Ishikawa (cell line): ENCODE data around the gene UNC93A.

Source experiments
- CEBPB ChIP-seq: IDR thresholded peaks from 2 replicates; pipeline ENCODE4 v1.6.1; 2012
- CREB1 ChIP-seq: IDR thresholded peaks from 2 replicates; pipeline ENCODE4 v1.6.1; 2012; ENCODE audit warnings: low read depth
- EGR1 ChIP-seq: IDR thresholded peaks from 2 replicates; pipeline ENCODE4 v1.6.1; 2012
- FOXM1 ChIP-seq: IDR thresholded peaks from 2 replicates; pipeline ENCODE4 v1.6.1; 2012; ENCODE audit warnings: low read depth, borderline replicate concordance
- REST ChIP-seq: IDR thresholded peaks from 2 replicates; pipeline ENCODE4 v1.6.1; 2012; ENCODE audit warnings: low read depth, mild to moderate bottlenecking
- TEAD4 ChIP-seq: IDR thresholded peaks from 2 replicates; pipeline ENCODE4 v1.6.1; 2012
- TF ChIP-seq, protein P1 (sequence below): IDR thresholded peaks from 2 replicates; pipeline ENCODE4 v1.6.1; 2012

DNA sequence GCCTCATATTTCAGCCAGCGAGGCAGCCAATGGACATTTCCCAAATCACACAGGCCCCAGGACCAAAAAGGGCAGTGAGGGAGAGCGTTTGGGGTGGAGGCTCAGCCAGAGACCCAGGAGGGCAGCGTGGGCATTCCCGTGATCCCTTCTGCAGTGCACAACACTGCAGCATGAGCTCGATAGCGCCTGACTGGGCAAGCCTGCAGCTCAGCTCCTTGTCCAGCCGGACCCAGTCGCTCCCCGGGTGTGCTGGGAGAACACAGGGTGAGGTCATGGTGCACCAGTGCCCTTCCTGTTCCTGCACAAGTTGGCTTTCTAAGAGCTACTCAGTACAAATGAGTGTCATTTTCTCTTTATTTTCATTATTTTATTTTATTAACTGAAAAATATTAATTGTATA, 39.6 kb downstream of the UNC93A start:
- TF ChIP-seq FOXM1: no peak
- TF ChIP-seq TEAD4: no peak
- TF ChIP-seq, protein P1, sequence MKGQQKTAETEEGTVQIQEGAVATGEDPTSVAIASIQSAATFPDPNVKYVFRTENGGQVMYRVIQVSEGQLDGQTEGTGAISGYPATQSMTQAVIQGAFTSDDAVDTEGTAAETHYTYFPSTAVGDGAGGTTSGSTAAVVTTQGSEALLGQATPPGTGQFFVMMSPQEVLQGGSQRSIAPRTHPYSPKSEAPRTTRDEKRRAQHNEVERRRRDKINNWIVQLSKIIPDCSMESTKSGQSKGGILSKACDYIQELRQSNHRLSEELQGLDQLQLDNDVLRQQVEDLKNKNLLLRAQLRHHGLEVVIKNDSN: no peak
- TF ChIP-seq EGR1: no peak
- no peak for TF ChIP-seq CEBPB
- no peak for TF ChIP-seq CREB1
- no peak for TF ChIP-seq REST
